Measurements from ENCODE around the gene MINK1. TPM values are rescaled to one million over a fixed set of nuclear protein-coding genes. Genes with fewer than 3 reads are reported as not detected.

Gene MINK1
- total and polyA plus RNA-seq, 2 donors from 2014 or later, result 21.2 to 118 TPM

- FAIRE-seq (no peak), DNase-seq (no peak)
- TF ChIP-seq CTCF (IDR thresholded peaks at IDR 0.05; ENCODE audit: borderline replicate concordance, extremely low read depth, insufficient read depth), result no peak
- Histone ChIP-seq H3K27ac (ENCODE audit: low read depth in 2 of 2, low read length in 2 of 2) (peak overlapping the region in 1 of 2 donors; percentile 4), H3K9me3 (ENCODE audit: control insufficient read depth in 2 of 3, insufficient read depth in 1 of 3, low read length in 3 of 3) (no peaks in the 10 kb centered on the region), H3K36me3 (ENCODE audit: control insufficient read depth in 2 of 3, insufficient read depth in 3 of 3, low read length in 3 of 3) (peaks cover 0 to 3% (median 0%) of the 10 kb centered on the region in 3 donors), H3K9ac (ENCODE audit: low read length in 3 of 3) (no peak overlapping the region), H3K27me3 (ENCODE audit: control insufficient read depth, insufficient read depth, low read length) (peaks cover 2% of the 10 kb centered on the region), H3K4me3 (ENCODE audit: low read length in 3 of 3) (peak overlapping the region in 1 of 3 donors; percentile 35), H3K4me1 (ENCODE audit: control insufficient read depth in 2 of 3, insufficient read depth in 2 of 3, low read depth in 1 of 3, low read length in 3 of 3) (peaks cover 0 to 20% (median 5%) of the 10 kb centered on the region in 3 donors)
- intact Hi-C loops (cut with DNase I), result no loop called here
Observed at GRCh38 chr17:4901108-4901647, 68.0 kb downstream of the MINK1 start.

GRCh38 chr17:4901648-4902344, 68.7 kb downstream of the MINK1 start:
- Histone ChIP-seq H3K4me1 (ENCODE audit: control insufficient read depth in 2 of 3, insufficient read depth in 2 of 3, low read depth in 1 of 3, low read length in 3 of 3) (peaks cover 0 to 20% (median 5%) of the 10 kb centered on the region in 3 donors), H3K36me3 (ENCODE audit: control insufficient read depth in 2 of 3, insufficient read depth in 3 of 3, low read length in 3 of 3) (no peaks in the 10 kb centered on the region), H3K9ac (ENCODE audit: low read length in 3 of 3) (no peak overlapping the region), H3K4me3 (ENCODE audit: low read length in 3 of 3) (peak overlapping the region in 1 of 3 donors; percentile 35), H3K27ac (ENCODE audit: low read depth in 2 of 2, low read length in 2 of 2) (peak overlapping the region; percentile 24 to 43), H3K27me3 (ENCODE audit: control insufficient read depth, insufficient read depth, low read length) (peaks cover 2% of the 10 kb centered on the region), H3K9me3 (ENCODE audit: control insufficient read depth in 2 of 3, insufficient read depth in 1 of 3, low read length in 3 of 3) (no peaks in the 10 kb centered on the region)
- DNase-seq (peak in 2 of 5 donors; percentile 69 to 88), FAIRE-seq (no peak)
- TF ChIP-seq CTCF (IDR thresholded peaks at IDR 0.05; ENCODE audit: borderline replicate concordance, extremely low read depth, insufficient read depth), result no peak
- intact Hi-C loops (cut with DNase I), result no loop called here

GRCh38 chr17:4902540-4902939, 69.4 kb downstream of the MINK1 start:
- DNase-seq (no peak), FAIRE-seq (no peak)
- no peak overlapping the region for H3K27ac ChIP-seq (ENCODE audit: low read depth in 2 of 2, low read length in 2 of 2)
- no peak overlapping the region for H3K9ac ChIP-seq (ENCODE audit: low read length in 3 of 3)
- H3K27me3 ChIP-seq (ENCODE audit: control insufficient read depth, insufficient read depth, low read length), result peaks cover 2% of the 10 kb centered on the region
- no peak for TF ChIP-seq CTCF (IDR thresholded peaks at IDR 0.05; ENCODE audit: borderline replicate concordance, extremely low read depth, insufficient read depth)
- no peaks in the 10 kb centered on the region for H3K36me3 ChIP-seq (ENCODE audit: control insufficient read depth in 2 of 3, insufficient read depth in 3 of 3, low read length in 3 of 3)
- no peaks in the 10 kb centered on the region for H3K9me3 ChIP-seq (ENCODE audit: control insufficient read depth in 2 of 3, insufficient read depth in 1 of 3, low read length in 3 of 3)
- intact Hi-C loops (cut with DNase I), result no loop called here
- peaks cover 0 to 20% (median 5%) of the 10 kb centered on the region in 3 donors for H3K4me1 ChIP-seq (ENCODE audit: control insufficient read depth in 2 of 3, insufficient read depth in 2 of 3, low read depth in 1 of 3, low read length in 3 of 3)
- no peak overlapping the region for H3K4me3 ChIP-seq (ENCODE audit: low read length in 3 of 3)
